ENCODE results near the gene SKAP1. TPM values are rescaled to one million over a fixed set of nuclear protein-coding genes. Genes with fewer than 3 reads are reported as not detected.

Gene SKAP1
- total and polyA plus RNA-seq, 12 donors = 3.2 to 117 (median 10.7) TPM

GRCh38 chr17:48121923-48122664 lies 307.9 kb downstream of the SKAP1 start:
- no peaks in the 10 kb centered on the region for H3K9me3 ChIP-seq (replicated peaks in 1 of 3)
- WGBS, 4 donors = 85 to 91% (median 89%) methylated on average over 8 to 9 of the region's 9 CpGs
- no peak for DNase-seq
- no peaks in the 10 kb centered on the region for H3K27me3 ChIP-seq
- no peak overlapping the region for H3K27ac ChIP-seq
- H3K36me3 ChIP-seq (replicated peaks in 1 of 2) = peaks cover 0 to 54% of the 10 kb centered on the region in 2 donors
- H3K4me1 ChIP-seq (replicated peaks in 1 of 2) = no peaks in the 10 kb centered on the region
- H3K4me3 ChIP-seq = no peak overlapping the region
- intact Hi-C loops (cut with DNase I) = no loop called here
- no peak for TF ChIP-seq POLR2A (IDR thresholded peaks at IDR 0.05)
- TF ChIP-seq, protein P1, sequence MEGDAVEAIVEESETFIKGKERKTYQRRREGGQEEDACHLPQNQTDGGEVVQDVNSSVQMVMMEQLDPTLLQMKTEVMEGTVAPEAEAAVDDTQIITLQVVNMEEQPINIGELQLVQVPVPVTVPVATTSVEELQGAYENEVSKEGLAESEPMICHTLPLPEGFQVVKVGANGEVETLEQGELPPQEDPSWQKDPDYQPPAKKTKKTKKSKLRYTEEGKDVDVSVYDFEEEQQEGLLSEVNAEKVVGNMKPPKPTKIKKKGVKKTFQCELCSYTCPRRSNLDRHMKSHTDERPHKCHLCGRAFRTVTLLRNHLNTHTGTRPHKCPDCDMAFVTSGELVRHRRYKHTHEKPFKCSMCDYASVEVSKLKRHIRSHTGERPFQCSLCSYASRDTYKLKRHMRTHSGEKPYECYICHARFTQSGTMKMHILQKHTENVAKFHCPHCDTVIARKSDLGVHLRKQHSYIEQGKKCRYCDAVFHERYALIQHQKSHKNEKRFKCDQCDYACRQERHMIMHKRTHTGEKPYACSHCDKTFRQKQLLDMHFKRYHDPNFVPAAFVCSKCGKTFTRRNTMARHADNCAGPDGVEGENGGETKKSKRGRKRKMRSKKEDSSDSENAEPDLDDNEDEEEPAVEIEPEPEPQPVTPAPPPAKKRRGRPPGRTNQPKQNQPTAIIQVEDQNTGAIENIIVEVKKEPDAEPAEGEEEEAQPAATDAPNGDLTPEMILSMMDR (IDR thresholded peaks at IDR 0.05) = no peak

- Histone ChIP-seq H3K36me3 (replicated peaks in 1 of 2) (peaks cover 0 to 22% of the 10 kb centered on the region in 2 donors), H3K27ac (peak overlapping the region in 2 of 5 donors; percentile 7 to 38), H3K27me3 (no peaks in the 10 kb centered on the region), H3K9me3 (replicated peaks in 1 of 3) (no peaks in the 10 kb centered on the region), H3K4me1 (replicated peaks in 1 of 2) (peaks cover 0 to 24% of the 10 kb centered on the region in 2 donors), H3K4me3 (no peak overlapping the region)
- TF ChIP-seq, protein P1 (IDR thresholded peaks at IDR 0.05) = no peak
- TF ChIP-seq POLR2A (IDR thresholded peaks at IDR 0.05) = peak in 1 of 2 donors; percentile 25
- intact Hi-C loops (cut with DNase I) = no loop called here
- DNase-seq = peak in 2 of 7 donors; percentile 22 to 38
- WGBS, 4 donors = 81 to 93% (median 84%) methylated on average over 5 of the region's 5 CpGs
Observed at GRCh38 chr17:48113201-48113676, 316.8 kb downstream of the SKAP1 start.

DNA sequence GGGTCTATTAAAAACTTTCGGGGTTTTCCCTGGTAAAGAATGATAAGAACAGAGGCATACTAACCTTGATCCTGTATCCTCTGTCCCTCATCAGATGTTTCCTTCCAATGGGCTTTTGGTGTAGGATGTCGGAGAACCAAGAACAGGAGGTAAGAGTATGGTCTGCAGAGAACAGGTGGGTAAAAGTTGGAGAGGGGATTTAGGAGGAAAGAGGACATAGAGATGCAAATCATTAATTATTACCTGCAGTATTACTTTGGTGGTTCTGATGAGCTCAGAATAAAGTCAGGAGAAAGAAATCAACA lies 318.1 kb downstream of the SKAP1 start:
- intact Hi-C loops (cut with DNase I) = no loop called here

GRCh38 chr17:48110761-48111160 lies 319.3 kb downstream of the SKAP1 start:
- H3K4me1 ChIP-seq (replicated peaks in 1 of 2) = peaks cover 0 to 33% of the 10 kb centered on the region in 2 donors
- H3K27ac ChIP-seq = no peak overlapping the region
- intact Hi-C loops (cut with DNase I) = no loop called here
- H3K36me3 ChIP-seq (replicated peaks in 1 of 2) = peaks cover 0 to 12% of the 10 kb centered on the region in 2 donors
- no peaks in the 10 kb centered on the region for H3K27me3 ChIP-seq
- H3K9me3 ChIP-seq (replicated peaks in 1 of 3) = no peaks in the 10 kb centered on the region
- no peak for DNase-seq
- TF ChIP-seq, protein P1 (IDR thresholded peaks at IDR 0.05) = no peak
- TF ChIP-seq POLR2A (IDR thresholded peaks at IDR 0.05) = no peak
- WGBS, 4 donors = 74 to 81% (median 76%) methylated on average over 9 of the region's 9 CpGs
- H3K4me3 ChIP-seq = no peak overlapping the region

More for the DNA sequence above, 318.1 kb downstream of the SKAP1 start:
- no peaks in the 10 kb centered on the region for H3K9me3 ChIP-seq (replicated peaks in 1 of 3)
- no peak for TF ChIP-seq POLR2A (IDR thresholded peaks at IDR 0.05)
- TF ChIP-seq, protein P1 (IDR thresholded peaks at IDR 0.05) = no peak
- peaks cover 0 to 12% of the 10 kb centered on the region in 2 donors for H3K36me3 ChIP-seq (replicated peaks in 1 of 2)
- H3K4me3 ChIP-seq = no peak overlapping the region
- no peak overlapping the region for H3K27ac ChIP-seq
- H3K27me3 ChIP-seq = no peaks in the 10 kb centered on the region
- no peak for DNase-seq
- peaks cover 0 to 28% of the 10 kb centered on the region in 2 donors for H3K4me1 ChIP-seq (replicated peaks in 1 of 2)
- 83 to 95% (median 87%) methylated on average over 2 of the region's 2 CpGs for WGBS, 4 donors
